ENCODE data around the gene STIM2.

STIM2 gene

DNA sequence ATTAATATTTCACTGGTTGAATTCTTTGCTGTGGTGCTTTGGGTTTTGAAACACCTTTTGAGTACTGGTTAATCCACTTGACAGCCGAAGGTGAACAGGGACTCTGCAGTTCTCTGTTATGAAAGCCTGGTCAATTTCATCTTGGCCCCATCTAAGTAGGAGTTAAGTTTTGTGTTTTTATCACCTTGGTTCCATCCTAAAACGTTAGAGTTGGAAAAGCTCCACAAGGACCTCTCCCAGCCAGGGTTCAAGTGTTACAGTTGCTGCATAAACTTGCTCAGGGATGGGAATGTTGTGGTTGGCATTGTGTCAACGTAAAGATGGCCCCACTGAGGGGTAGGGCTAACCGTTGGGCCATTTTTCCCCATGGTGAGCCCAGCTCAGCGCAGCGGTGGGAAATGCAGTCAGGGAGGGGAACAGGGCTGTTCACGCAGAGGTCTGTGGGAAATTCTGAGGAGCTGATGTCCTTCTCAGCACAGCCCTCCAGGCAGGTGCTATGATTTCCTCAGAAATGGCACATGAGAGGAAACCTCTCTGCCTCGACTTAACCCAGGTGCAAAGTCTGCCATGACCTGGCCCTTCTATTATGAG lies 188.7 kb downstream of the STIM2 start:
- H3K27ac ChIP-seq: no peak overlapping the region
- TF ChIP-seq, protein P1, sequence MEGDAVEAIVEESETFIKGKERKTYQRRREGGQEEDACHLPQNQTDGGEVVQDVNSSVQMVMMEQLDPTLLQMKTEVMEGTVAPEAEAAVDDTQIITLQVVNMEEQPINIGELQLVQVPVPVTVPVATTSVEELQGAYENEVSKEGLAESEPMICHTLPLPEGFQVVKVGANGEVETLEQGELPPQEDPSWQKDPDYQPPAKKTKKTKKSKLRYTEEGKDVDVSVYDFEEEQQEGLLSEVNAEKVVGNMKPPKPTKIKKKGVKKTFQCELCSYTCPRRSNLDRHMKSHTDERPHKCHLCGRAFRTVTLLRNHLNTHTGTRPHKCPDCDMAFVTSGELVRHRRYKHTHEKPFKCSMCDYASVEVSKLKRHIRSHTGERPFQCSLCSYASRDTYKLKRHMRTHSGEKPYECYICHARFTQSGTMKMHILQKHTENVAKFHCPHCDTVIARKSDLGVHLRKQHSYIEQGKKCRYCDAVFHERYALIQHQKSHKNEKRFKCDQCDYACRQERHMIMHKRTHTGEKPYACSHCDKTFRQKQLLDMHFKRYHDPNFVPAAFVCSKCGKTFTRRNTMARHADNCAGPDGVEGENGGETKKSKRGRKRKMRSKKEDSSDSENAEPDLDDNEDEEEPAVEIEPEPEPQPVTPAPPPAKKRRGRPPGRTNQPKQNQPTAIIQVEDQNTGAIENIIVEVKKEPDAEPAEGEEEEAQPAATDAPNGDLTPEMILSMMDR (IDR thresholded peaks at IDR 0.05): no peak
- TF ChIP-seq ZFX (IDR thresholded peaks at IDR 0.05; ENCODE audit: borderline replicate concordance): no peak

DNA sequence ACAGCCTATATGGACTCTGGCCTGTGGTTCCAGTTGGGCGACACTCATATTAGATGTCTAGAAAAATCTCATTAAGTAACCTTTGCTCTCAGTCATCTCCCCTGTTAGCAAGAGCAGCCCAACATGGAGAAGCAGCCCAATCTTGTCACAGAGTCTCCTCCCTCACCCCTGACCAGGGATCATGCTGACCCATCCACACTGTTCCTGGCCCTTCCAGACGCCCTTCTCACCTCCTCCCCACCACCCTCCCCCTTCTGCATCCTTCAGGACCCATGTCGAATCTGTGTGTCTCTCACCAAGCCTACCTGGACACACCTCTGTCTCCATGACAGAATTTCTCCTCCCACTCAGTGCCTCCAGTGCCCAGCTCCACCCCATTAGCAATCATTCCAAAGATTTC lies 190.1 kb downstream of the STIM2 start:
- H3K27ac ChIP-seq: no peak overlapping the region
- TF ChIP-seq ZFX (IDR thresholded peaks at IDR 0.05; ENCODE audit: borderline replicate concordance): no peak
- TF ChIP-seq, protein P1 (IDR thresholded peaks at IDR 0.05): no peak

DNA sequence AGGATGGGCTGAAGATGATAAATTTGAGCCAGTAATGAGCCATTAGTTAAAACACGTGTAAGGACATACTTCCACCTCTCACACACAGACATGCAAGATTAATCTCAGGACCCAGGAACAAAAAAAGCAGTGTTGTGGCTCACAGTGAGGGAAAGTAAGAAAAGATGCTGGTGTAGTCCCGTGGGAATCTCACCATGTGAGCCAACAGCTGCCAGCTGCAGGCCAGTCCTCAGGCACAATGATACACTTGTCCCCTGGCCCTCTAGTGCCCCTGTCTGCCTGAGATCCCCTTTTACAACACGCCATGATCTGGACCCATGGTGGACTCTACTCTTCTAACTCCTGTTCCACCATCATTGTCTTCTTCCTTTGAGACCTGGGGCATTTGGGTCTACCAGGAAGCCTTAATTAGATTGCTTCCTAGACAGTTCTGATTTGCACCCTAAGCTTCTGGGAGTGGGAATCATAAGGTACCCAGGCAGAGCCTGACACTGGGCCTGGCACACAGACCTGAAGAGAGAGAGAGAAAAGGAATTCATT lies 194.7 kb downstream of the STIM2 start:
- H3K27ac ChIP-seq: no peak overlapping the region
- no peak for TF ChIP-seq ZFX (IDR thresholded peaks at IDR 0.05; ENCODE audit: borderline replicate concordance)
- TF ChIP-seq, protein P1 (IDR thresholded peaks at IDR 0.05): no peak

DNA sequence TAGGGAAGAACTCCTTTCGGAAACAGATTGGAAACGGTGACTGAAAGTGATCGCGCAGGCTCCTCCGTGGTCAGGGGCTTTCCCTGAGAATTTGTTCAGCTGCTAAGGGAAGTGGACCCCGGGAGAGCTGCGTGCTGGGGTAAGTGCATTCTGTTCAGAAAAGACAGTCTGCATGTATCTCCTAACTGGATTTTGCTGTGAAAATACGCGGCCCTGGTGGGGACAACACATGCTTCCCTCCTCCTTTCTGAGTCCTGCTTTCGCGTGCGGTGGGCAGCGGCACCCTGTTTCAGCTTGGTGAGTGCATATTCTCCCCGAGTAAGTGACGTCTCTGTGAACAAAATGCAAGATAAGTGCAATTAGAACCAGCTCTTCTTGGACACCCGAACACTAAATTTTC lies 195.6 kb downstream of the STIM2 start:
- H3K27ac ChIP-seq: no peak overlapping the region
- TF ChIP-seq, protein P1 (IDR thresholded peaks at IDR 0.05): no peak
- no peak for TF ChIP-seq ZFX (IDR thresholded peaks at IDR 0.05; ENCODE audit: borderline replicate concordance)

DNA sequence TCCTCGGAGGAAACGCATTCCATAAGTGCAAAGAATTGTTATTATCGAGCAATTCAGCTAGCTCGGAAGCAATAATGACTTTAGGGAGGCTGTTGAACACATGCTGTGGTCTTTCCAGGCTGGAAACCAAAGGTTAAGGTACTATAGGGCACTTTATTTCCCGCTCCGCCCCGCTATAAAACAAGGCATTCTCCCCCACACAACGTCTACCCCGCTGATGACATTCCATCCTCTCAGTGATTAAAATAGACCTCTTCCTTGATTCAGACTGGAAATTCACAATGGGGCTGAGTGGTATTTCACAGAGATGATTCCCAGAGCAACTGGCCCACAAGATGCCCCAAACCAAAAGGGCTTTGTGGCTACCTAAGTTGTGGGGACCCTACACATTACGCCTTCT lies 196.4 kb downstream of the STIM2 start:
- no peak for TF ChIP-seq ZFX (IDR thresholded peaks at IDR 0.05; ENCODE audit: borderline replicate concordance)
- TF ChIP-seq, protein P1 (IDR thresholded peaks at IDR 0.05): no peak

DNA sequence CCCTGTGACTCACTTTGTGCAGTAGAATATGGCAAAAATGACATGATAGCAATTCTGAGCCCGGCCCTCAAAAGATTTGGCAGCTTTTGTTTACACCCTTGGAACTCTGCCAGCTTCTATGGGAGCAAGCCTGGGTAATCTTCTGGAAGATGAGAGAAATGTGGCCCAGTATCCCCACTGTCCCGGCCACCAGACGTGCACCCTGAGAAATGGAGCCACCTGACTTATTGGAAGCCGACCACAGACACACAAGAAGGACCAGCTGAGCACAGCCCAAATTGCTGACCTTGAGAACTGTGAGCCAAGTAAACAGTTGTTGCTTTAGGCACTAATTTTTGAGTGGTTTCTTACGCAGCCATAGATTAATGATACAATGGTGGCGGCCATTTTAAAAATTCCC lies 197.0 kb downstream of the STIM2 start:
- TF ChIP-seq, protein P1 (IDR thresholded peaks at IDR 0.05): no peak
- no peak for TF ChIP-seq ZFX (IDR thresholded peaks at IDR 0.05; ENCODE audit: borderline replicate concordance)
- H3K27ac ChIP-seq: no peak overlapping the region

More for the DNA sequence above, 196.4 kb downstream of the STIM2 start:
- no peak overlapping the region for H3K27ac ChIP-seq

DNA sequence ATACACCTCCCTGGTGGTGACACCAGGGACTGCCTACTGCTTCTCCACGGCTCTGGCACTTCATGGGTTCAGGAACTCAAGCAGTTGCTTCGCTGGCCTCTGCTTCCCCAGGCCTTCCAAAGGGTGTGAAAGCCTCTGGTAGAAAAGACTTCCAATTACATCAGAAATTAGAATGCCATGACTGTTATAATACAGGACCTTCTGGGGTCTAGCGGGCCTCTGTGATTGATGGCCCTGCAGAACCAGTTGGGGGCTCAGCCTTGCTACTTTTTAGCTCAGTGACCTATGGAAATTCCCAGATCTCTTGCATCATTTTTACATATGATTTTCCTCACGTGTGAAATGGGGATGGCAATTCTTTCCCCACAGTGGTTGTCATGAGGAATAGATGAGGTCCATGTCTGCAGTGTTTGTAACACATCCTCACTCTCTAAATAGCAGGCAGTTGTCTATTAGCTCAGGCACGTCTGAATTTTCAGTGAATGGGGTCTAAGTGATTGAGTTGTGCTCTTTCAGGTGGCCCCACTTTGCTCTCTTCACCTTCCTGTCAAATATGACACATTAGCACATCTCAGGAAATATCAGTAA lies 198.3 kb downstream of the STIM2 start:
- no peak for TF ChIP-seq ZFX (IDR thresholded peaks at IDR 0.05; ENCODE audit: borderline replicate concordance)
- TF ChIP-seq, protein P1 (IDR thresholded peaks at IDR 0.05): no peak
- no peak overlapping the region for H3K27ac ChIP-seq

Measured in 22Rv1 (cell line).